ENCODE measurements around the gene HSPB8.

DNA sequence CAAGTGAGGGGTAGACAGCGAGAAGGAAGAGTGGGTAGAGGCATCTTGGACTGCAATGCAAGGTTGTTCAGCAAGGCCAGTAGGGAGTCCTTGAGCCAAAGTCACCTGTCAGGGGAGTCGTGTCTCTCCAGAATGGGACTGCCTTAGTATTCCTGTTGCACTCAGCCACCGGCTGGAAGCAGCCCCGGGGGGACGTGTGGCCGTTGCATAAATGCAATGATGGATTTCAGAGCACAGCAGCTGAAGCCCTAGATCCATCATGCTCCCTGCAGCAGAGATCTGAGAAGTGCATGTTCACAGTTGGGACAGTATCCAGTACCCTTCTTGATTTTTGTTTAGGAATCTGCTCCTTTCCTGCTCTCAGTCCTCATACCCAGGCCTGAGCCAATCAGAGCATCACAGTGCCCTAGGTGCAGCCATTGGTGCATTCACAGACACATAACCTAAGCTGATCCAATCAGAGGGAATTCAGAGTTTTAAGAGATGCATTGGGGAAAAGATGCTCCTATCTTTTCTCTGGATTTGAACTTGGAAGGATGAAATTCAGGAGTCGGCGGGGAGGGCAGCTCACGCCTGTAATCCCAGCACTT is 62.9 kb downstream of the HSPB8 start:
- no peak for TF ChIP-seq POLR2AphosphoS5 (IDR thresholded peaks at IDR 0.05; ENCODE audit: borderline replicate concordance, low read depth, low read length)
- TF ChIP-seq EZH2 (IDR thresholded peaks at IDR 0.05) = no peak
